ENCODE results near the gene ATL1.

DNA sequence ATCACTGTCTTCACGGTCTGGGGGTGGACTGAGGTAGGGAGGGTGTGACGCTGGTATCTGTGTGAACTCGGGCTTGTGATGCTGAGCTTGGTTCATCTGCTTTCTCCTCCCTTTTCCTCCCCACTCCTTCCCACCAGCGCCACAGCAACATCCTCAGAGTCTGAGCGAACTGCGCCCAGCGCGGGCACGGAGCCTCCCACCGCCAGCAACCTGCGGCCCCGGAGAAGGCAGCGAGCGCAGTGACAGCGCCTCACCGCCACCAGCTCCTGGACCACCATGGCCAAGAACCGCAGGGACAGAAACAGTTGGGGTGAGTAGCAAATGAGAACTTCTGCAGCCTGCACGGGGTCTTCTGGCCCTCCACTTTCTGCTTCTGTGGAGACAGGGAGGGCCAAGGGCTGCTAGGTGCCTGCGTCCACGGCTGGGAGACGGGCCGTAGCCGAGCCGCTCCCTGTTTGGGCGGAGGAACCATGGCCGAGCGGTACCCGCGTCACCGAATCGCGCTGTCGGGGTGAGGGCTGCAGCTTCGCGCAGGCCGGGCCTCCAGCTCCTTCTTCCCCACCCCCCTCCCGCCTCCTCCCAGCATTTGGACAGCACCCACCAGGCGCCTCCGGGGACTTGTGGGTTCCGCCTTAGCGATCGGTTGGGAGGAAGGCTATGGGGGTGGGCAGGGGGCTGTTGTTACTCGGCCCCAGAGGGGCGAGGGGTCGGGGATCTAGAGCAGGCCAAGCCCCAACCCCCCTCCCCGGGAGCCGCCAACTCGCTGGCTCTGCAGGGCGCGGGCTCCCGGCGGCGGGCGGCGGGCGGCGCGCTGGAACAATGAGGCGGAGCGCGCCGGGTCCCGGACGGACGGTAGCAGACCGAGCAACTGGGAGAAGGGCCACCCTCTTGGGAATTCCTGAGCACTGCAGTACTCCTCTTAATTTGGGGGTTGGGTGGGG lies at the start of gene ATL1:
- TF ChIP-seq, protein P1, sequence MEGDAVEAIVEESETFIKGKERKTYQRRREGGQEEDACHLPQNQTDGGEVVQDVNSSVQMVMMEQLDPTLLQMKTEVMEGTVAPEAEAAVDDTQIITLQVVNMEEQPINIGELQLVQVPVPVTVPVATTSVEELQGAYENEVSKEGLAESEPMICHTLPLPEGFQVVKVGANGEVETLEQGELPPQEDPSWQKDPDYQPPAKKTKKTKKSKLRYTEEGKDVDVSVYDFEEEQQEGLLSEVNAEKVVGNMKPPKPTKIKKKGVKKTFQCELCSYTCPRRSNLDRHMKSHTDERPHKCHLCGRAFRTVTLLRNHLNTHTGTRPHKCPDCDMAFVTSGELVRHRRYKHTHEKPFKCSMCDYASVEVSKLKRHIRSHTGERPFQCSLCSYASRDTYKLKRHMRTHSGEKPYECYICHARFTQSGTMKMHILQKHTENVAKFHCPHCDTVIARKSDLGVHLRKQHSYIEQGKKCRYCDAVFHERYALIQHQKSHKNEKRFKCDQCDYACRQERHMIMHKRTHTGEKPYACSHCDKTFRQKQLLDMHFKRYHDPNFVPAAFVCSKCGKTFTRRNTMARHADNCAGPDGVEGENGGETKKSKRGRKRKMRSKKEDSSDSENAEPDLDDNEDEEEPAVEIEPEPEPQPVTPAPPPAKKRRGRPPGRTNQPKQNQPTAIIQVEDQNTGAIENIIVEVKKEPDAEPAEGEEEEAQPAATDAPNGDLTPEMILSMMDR (conservative IDR thresholded peaks at IDR 0.05 in 1 of 2, IDR thresholded peaks at IDR 0.05 in 1 of 2; ENCODE audit: extremely low read depth in 1 of 2, insufficient read depth in 1 of 2, low read depth in 1 of 2, low read length in 2 of 2) = peak in 1 of 2 donors; percentile 2
- TF ChIP-seq EZH2 (IDR thresholded peaks at IDR 0.05; ENCODE audit: borderline replicate concordance, low read length) = no peak

Measured in mammary epithelial cell (primary cell).